Measurements from ENCODE around the gene PTPRB. TPM values are rescaled to one million over a fixed set of nuclear protein-coding genes. Genes with fewer than 3 reads are reported as not detected.

PTPRB gene
- total and polyA plus RNA-seq, 2 of the 8 experiments (the other 6 are each of a cell fraction or from before 2014, with no cell fraction given): 0.36 to 0.58 TPM

GRCh38 chr12:70627677-70628076 is 9.6 kb downstream of the PTPRB start (continued):
- TF ChIP-seq CTCF (IDR thresholded peaks at IDR 0.05; ENCODE audit: control extremely low read depth in 1 of 3, insufficient read depth in 1 of 3, low read depth in 1 of 3, low read length in 3 of 3) (no peak), PHF8 (conservative IDR thresholded peaks at IDR 0.05; ENCODE audit: low read depth, low read length) (no peak), BACH1 (IDR thresholded peaks at IDR 0.05; ENCODE audit: low read length) (no peak), SIRT6 (IDR thresholded peaks at IDR 0.05; ENCODE audit: low read length) (no peak), SAP30 (IDR thresholded peaks at IDR 0.05; ENCODE audit: insufficient read depth, insufficient replicate concordance, low read length) (no peak), KDM4A (IDR thresholded peaks at IDR 0.05; ENCODE audit: low read depth, low read length, severe bottlenecking) (no peak), ASH2L (IDR thresholded peaks at IDR 0.05; ENCODE audit: low read length) (no peak)

All from H1 (cell line).